T1000 (cell line): ENCODE measurements around the gene PCDHB8.
"Not testable (repeated sequence)": the region's sequence is repeated elsewhere in the genome, so short reads cannot be mapped to it uniquely, and the experiment has no call there.

Experiments used
- DNase-seq: peaks from one replicate; lab custom pipeline; 2025; ENCODE audit warnings: mixed read lengths; lab: John Stamatoyannopoulos, UW

PCDHB8 gene

DNA sequence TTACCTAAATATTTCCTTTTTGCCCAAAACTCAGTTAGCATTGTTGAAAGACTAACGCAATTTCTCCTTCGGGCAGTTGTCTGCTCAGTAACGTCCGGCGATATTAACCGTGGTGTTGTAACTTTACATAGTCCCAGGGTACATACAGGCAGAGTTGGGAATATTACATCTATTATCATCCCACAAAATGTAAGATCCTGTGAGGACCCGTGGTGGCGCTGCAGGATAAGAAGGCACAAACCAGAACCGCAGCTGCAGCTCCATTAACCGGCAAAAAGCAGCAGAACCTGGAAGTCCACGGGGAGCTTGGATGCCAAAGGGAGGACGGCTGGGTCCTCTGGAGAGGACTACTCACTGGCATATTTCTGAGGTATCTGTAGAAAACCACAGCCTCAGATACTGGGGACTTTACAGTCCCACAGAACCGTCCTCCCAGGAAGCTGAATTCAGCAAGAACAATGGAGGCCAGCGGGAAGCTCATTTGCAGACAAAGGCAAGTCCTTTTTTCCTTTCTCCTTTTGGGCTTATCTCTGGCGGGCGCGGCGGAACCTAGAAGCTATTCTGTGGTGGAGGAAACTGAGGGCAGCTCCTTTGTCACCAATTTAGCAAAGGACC, at the start of gene PCDHB8:
TSS of gene PCDHB8 (plus strand) at position 214 of the 615 bp plus-strand sequence. CDS start at position 459, 245 bp downstream.
- DNase-seq: not testable (repeated sequence)

DNA sequence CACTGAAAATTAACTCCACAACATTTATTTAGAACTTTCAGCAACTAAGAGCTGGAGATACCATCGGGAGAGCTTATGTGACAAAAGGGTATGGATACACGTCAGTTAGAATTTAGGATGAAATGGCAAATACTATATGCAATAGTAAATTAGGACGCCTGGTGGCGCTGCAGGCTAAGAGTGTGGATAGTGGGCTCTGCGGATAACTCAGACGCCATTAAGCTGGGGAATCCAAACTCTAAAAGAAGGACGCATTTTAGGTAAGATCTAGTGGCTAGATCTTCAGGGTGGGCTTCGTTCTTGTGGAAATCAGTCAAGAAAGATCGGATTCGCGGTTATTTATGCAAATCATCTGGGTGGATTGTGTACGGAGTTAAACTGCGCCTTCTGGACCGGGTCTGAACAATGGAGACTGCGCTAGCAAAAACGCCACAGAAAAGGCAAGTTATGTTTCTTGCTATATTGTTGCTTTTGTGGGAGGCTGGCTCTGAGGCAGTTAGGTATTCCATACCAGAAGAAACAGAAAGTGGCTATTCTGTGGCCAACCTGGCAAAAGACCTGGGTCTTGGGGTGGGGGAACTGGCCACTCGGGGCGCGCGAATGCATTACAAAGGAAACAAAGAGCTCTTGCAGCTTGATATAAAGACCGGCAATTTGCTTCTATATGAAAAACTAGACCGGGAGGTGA, 42.4 kb upstream of the PCDHB8 start, which contains the start of gene PCDHB5:
TSS of gene PCDHB5 (plus strand) at position 177 of the 688 bp plus-strand sequence. CDS start at position 406, 229 bp downstream.
- peak; percentile 4 for DNase-seq

DNA sequence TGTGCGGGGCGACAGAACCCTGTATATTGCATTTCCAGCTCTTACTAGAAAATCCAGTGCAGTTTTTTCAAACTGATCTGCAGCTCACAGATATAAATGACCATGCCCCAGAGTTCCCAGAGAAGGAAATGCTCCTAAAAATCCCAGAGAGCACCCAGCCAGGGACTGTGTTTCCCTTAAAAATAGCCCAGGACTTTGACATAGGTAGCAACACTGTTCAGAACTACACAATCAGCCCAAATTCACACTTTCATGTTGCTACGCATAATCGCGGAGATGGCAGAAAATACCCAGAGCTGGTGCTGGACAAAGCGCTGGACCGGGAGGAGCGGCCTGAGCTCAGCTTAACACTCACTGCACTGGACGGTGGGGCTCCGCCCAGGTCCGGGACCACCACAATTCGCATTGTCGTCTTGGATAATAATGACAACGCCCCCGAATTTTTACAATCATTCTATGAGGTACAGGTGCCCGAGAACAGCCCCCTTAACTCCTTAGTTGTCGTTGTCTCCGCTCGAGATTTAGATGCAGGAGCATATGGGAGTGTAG, 41.8 kb upstream of the PCDHB8 start:
- DNase-seq: no peak

DNA sequence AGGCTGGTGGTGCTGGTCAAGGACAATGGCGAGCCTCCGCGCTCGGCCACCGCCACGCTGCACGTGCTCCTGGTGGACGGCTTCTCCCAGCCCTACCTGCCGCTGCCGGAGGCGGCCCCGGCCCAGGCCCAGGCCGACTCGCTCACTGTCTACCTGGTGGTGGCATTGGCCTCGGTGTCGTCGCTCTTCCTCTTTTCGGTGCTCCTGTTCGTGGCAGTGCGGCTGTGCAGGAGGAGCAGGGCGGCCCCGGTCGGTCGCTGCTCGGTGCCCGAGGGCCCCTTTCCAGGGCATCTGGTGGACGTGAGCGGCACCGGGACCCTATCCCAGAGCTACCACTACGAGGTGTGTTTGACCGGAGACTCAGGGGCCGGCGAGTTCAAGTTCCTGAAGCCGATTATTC, 40.2 kb upstream of the PCDHB8 start:
- DNase-seq: not testable (repeated sequence)

DNA sequence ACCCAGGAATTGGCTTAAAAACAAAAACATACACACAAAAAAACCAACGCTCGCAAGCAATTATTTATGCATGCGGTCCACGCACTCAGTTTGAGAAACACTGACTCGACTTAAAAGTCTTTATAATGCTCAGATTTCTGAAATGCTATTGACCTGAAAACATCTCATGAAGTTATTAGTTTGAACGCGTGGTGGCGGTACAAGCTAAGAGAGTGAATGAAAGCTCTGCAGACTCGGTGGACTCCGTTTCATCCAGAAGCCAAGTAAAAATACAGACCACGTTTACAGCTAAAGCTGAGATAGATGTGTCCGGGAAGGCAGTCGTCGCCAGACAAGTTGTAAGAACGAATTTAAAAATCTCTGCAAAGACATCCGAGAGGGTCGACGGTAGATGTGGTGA, 27.8 kb upstream of the PCDHB8 start, which contains the start of gene PCDHB6:
TSS of gene PCDHB6 (plus strand) at position 246 of the 400 bp plus-strand sequence. CDS start 201 bp downstream, outside the sequence.
- DNase-seq: no peak

DNA sequence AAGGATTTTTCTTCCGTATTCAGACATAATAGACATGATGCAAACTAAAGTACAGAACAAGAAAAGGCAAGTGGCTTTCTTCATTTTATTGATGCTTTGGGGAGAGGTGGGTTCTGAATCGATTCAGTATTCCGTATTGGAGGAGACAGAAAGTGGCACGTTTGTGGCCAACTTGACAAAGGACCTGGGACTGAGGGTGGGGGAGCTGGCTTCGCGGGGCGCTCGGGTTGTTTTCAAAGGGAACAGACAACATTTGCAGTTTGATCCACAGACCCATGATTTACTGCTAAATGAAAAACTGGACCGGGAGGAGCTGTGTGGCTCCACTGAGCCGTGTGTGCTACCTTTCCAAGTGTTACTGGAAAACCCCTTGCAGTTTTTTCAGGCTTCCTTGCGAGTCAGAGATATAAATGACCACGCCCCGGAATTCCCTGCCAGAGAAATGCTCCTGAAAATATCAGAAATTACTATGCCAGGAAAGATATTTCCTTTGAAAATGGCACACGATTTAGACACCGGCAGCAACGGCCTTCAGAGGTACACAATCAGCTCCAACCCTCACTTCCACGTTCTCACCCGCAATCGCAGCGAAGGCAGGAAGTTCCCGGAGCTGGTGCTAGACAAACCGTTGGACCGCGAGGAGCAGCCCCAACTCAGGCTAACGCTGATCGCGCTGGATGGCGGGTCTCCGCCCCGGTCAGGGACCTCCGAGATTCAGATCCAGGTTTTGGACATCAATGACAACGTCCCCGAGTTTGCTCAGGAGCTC, 27.2 kb upstream of the PCDHB8 start:
- no peak for DNase-seq

DNA sequence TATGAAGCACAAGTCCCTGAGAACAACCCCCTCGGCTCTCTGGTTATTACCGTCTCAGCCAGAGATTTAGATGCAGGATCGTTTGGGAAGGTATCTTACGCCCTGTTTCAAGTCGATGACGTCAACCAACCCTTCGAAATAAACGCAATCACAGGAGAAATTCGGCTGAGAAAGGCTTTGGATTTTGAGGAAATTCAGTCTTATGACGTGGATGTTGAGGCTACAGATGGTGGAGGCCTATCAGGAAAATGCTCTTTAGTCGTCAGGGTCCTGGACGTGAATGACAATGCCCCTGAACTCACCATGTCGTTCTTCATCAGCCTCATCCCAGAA, 26.6 kb upstream of the PCDHB8 start:
- no peak for DNase-seq

DNA sequence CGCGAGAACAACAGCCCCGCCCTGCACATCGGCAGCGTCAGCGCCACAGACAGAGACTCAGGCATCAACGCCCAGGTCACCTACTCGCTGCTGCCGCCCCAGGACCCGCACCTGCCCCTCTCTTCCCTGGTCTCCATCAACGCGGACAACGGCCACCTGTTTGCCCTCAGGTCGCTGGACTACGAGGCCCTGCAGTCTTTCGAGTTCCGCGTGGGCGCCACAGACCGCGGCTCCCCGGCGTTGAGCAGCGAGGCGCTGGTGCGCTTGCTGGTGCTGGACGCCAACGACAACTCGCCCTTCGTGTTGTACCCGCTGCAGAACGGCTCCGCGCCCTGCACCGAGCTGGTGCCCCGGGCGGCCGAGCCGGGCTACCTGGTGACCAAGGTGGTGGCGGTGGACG, 26.0 kb upstream of the PCDHB8 start:
- DNase-seq: not testable (repeated sequence)

DNA sequence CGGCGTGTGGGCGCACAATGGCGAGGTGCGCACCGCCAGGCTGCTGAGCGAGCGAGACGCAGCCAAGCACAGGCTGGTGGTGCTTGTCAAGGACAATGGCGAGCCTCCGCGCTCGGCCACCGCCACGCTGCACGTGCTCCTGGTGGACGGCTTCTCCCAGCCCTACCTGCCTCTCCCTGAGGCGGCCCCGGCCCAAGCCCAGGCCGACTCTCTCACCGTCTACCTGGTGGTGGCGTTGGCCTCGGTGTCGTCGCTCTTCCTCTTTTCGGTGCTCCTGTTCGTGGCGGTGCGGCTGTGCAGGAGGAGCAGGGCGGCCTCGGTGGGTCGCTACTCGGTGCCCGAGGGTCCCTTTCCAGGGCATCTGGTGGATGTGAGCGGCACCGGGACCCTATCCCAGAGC, 25.5 kb upstream of the PCDHB8 start:
- DNase-seq: not testable (repeated sequence)

DNA sequence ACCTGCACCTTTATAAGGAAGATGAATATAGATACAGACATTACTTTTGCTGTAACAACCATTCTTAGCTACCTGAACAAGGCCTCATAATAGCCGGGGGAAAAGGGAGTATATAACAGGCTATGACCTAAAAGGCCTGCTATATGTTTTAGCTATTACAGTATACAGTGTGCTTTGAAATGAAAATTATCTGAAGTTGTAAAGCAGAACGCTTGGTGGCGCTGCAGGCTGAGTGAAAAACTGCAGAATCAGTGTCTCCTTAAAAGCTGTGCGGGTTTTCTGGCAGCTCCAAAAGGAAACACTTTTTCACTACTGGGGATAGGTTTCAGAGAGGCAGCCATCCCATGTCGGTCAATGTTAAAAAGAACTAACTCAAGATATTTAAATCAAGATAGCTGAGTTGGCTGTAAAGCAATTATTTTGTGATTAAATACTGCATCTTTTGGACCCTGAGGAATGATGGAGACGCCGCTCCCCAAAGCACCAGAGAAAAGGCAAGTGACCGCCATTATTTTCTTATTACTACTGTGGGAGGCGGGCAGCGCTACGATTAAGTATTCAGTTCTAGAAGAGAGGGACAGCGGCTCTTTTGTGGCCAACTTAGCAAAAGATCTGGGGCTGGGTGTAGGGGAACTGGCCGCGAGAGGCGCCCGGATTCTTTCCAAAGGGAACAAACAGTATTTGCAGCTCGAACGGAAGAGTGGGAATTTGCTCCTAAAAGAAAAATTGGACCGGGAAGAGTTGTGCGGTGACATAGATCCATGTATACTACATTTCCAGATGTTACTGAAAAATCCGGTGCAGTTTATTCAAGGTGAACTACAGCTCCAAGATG, 21.8 kb upstream of the PCDHB8 start:
- DNase-seq: no peak

DNA sequence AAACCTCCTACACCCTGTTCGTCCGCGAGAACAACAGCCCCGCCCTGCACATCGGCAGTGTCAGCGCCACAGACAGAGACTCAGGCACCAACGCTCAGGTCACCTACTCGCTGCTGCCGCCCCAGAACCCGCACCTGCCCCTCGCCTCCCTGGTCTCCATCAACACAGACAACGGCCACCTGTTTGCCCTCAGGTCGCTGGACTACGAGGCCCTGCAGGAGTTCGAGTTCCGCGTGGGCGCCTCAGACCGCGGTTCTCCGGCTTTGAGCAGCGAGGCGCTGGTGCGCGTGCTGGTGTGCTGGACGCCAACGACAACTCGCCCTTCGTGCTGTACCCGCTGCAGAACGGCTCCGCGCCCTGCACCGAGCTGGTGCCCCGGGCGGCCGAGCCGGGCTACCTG, 20.2 kb upstream of the PCDHB8 start:
- DNase-seq: not testable (repeated sequence)

DNA sequence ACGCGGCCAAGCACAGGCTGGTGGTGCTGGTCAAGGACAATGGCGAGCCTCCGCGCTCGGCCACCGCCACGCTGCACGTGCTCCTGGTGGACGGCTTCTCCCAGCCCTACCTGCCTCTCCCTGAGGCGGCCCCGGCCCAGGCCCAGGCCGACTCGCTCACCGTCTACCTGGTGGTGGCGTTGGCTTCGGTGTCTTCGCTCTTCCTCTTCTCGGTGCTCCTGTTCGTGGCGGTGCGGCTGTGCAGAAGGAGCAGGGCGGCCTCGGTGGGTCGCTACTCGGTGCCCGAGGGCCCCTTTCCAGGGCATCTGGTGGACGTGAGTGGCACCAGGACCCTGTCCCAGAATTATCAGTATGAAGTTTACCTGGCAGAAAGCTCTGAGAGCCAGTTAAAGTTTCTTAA, 19.7 kb upstream of the PCDHB8 start:
- DNase-seq: not testable (repeated sequence)

DNA sequence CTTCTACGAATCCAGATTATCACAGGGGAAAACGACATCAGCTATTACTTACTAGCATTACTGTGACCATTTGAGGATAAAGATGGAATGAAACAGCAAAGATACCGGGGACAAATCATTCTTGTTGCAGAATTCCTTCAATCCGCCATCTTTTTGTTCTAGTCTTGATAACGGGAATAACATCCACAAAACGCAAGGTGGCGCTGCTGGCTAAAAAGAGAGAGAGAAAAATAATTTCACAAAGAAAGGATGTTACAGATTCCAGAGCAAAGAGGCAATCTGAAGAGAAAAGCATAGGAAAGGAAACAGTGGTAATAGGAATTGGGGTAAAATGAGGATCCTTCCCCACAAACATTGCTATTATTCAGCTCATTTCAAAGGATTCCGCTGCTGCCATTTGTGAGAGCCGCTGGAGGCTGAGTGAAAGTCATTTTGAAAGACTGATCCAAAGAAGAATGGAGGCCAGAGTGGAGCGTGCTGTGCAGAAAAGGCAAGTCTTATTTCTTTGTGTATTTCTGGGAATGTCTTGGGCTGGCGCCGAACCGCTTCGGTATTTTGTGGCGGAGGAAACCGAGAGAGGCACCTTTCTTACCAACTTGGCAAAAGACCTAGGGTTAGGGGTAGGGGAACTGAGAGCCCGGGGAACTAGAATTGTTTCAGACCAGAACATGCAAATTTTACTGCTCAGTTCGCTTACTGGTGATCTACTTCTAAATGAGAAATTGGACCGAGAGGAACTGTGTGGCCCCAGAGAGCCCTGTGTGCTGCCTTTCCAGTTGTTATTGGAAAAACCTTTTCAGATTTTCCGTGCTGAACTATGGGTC, 5.0 kb upstream of the PCDHB8 start, which contains the start of gene PCDHB7:
TSS of gene PCDHB7 (plus strand) at position 264 of the 824 bp plus-strand sequence. CDS start at position 456, 192 bp downstream.
- peak; percentile 16 for DNase-seq

DNA sequence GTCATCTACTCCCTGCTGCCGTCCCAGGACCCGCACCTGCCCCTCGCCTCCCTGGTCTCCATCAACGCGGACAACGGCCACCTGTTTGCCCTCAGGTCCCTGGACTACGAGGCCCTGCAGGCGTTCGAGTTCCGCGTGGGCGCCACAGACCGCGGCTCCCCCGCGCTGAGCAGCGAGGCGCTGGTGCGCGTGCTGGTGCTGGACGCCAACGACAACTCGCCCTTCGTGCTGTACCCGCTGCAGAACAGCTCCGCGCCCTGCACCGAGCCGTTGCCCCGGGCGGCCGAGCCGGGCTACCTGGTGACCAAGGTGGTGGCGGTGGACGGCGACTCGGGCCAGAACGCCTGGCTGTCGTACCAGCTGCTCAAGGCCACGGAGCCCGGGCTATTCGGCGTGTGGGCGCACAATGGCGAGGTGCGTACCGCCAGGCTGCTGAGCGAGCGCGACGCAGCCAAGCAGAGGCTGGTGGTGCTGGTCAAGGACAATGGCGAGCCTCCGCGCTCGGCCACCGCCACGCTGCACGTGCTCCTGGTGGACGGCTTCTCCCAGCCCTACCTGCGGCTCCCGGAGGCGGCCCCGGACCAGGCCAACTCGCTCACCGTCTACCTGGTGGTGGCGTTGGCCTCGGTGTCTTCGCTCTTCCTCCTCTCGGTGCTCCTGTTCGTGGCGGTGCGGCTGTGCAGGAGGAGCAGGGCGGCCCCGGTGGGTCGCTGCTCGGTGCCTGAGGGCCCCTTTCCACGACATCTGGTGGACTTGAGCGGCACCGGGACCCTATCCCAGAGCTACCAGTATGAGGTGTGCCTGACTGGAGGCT, 3.1 kb upstream of the PCDHB8 start:
- DNase-seq: not testable (repeated sequence)

DNA sequence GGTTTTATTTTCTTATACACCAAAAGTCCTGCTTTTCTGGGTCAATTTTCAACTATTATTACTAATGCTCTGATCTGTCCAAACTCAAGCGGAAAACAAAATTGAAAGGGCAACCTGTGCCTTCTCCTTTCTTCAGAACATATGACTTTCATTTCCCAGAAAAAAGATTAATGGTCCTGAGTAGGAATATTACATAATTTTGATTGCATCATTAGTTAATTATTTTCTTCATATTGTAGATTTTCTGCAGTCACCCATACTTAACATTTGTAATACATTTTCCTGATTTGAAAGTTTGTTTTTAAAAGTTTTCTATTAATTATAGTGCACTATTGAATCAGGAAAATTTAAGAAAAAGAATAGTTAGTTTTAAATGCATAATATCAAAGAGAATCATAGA, 1.7 kb upstream of the PCDHB8 start:
- no peak for DNase-seq

DNA sequence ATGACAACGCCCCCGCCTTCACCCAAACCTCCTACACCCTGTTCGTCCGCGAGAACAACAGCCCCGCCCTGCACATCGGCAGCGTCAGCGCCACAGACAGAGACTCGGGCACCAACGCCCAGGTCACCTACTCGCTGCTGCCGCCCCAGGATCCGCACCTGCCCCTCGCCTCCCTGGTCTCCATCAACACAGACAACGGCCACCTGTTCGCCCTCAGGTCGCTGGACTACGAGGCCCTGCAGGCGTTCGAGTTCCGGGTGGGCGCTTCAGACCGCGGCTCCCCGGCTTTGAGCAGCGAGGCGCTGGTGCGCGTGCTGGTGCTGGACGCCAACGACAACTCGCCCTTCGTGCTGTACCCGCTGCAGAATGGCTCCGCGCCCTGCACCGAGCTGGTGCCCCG, 1.8 kb downstream of the PCDHB8 start:
- DNase-seq: not testable (repeated sequence)

DNA sequence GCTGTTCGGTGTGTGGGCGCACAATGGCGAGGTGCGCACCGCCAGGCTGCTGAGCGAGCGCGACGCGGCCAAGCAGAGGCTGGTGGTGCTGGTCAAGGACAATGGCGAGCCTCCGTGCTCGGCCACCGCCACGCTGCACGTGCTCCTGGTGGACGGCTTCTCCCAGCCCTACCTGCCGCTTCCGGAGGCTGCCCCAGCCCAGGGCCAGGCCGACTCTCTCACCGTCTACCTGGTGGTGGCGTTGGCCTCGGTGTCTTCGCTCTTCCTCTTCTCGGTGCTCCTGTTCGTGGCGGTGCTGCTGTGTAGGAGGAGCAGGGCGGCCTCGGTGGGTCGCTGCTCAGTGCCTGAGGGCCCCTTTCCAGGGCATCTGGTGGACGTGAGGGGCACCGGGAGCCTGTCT, 2.3 kb downstream of the PCDHB8 start:
- DNase-seq: not testable (repeated sequence)

DNA sequence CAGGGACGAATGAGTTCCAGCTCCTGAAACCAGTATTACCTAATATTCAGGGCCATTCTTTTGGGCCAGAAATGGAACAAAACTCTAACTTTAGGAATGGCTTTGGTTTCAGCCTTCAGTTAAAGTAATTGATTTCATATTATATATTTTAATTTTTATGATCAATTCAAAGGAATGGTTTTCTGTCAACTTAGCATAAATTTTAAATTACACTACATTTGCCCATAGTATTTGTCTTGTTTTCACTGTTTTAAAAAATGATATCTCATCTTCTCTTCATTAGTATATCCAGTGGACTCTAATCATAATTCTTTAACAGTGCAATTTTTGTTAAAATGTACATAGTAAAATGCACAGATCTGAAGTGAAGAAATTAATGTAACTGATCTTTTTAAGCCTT, 2.7 kb downstream of the PCDHB8 start:
- no peak for DNase-seq

DNA sequence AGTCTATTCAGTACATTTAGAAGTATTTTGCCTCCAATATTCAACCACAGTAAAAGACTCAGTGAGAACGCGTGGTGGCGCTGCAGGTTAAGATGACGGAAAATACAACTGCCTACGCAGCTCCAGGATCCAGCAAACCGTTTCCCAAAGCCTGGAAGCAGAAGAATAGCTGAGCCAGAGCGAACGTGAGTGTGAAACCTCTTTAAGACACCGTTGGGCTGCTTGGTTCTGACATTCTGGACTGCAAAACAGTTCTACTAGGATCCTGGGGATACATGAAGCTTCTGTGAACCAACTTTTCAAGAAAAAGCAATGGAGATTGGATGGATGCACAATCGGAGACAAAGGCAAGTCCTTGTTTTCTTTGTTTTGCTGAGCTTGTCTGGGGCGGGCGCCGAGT, 4.7 kb downstream of the PCDHB8 start, which contains the start of gene PCDHB16:
TSS of gene PCDHB16 (plus strand) at position 140 of the 400 bp plus-strand sequence. CDS start at position 313, 173 bp downstream.
- peak; percentile 70 for DNase-seq
